ENCODE measurements around the gene RIIAD1. TPM values are rescaled to one million over a fixed set of nuclear protein-coding genes. Genes with fewer than 3 reads are reported as not detected.
A peak's percentile ranks its signal among the peaks of the same experiment; 100 is the strongest.
"Not testable (repeated sequence)": the region's sequence is repeated elsewhere in the genome, so short reads cannot be mapped to it uniquely, and the experiment has no call there.

The RIIAD1 gene
- not detected for total RNA-seq

- CTCF ChIA-PET = interaction anchor here (0.9 to 1.9 kb wide), 8 partner anchors 14 to 738 kb away, joined by 3 to 6 read pairs (median 3); partner anchors contain the start of gene POGZ
- Mint-ChIP-seq H3K4me1 (ENCODE audit: low read depth) (peaks cover 20% of the 10 kb centered on the region), H3K36me3 (ENCODE audit: low read depth) (no peaks in the 10 kb centered on the region), H3K4me3 (peak within 1 kb of the TSS; percentile 65), H3K9me3 (ENCODE audit: insufficient read depth) (no peaks in the 10 kb centered on the region), H3K27ac (no peak within 1 kb of the TSS), H3K27me3 (ENCODE audit: low read depth) (peaks cover 56% of the 10 kb centered on the region)
- DNase-seq (peak; percentile 50), ATAC-seq (peak; percentile 92)
- POLR2A ChIA-PET = interaction anchor here (1.2 kb wide), 1 partner anchor 8 kb away, joined by 3 read pairs; no protein-coding TSS in a partner anchor
These were observed at the start of gene RIIAD1 for GRCh38 chr1:151720974-151721787. RIIAD1 (plus strand) TSS chr1:151721522; CDS start chr1:151721537, 15 bp downstream.

GRCh38 chr1:151673407-151673806, 47.9 kb upstream of the RIIAD1 start:
- H3K9me3 Mint-ChIP-seq (ENCODE audit: insufficient read depth) = no peaks in the 10 kb centered on the region
- CTCF ChIA-PET = interaction anchor here (0.8 kb wide), 1 partner anchor 20 kb away, joined by 3 read pairs; no protein-coding TSS in a partner anchor
- DNase-seq = no peak
- no peak overlapping the region for H3K4me3 Mint-ChIP-seq
- POLR2A ChIA-PET = no interaction called here
- peaks cover 21% of the 10 kb centered on the region for H3K36me3 Mint-ChIP-seq (ENCODE audit: low read depth)
- H3K4me1 Mint-ChIP-seq (ENCODE audit: low read depth) = no peaks in the 10 kb centered on the region
- no peak for ATAC-seq
- H3K27ac Mint-ChIP-seq = no peak overlapping the region
- no peaks in the 10 kb centered on the region for H3K27me3 Mint-ChIP-seq (ENCODE audit: low read depth)

GRCh38 chr1:151680391-151680790, 40.9 kb upstream of the RIIAD1 start:
- Mint-ChIP-seq H3K27me3 (ENCODE audit: low read depth) (no peaks in the 10 kb centered on the region), H3K4me3 (no peak overlapping the region), H3K36me3 (ENCODE audit: low read depth) (peaks cover 6% of the 10 kb centered on the region), H3K9me3 (ENCODE audit: insufficient read depth) (no peaks in the 10 kb centered on the region), H3K27ac (no peak overlapping the region), H3K4me1 (ENCODE audit: low read depth) (peaks cover 3% of the 10 kb centered on the region)
- CTCF ChIA-PET = interaction anchor here (0.9 to 1.3 kb wide), 3 partner anchors 20 to 87 kb away, joined by 3 to 4 read pairs (median 3); no protein-coding TSS in a partner anchor
- ATAC-seq (no peak), DNase-seq (no peak)
- POLR2A ChIA-PET = no interaction called here

- Mint-ChIP-seq H3K27ac (no peak overlapping the region), H3K9me3 (ENCODE audit: insufficient read depth) (no peaks in the 10 kb centered on the region)
These were observed 40.5 kb upstream of the RIIAD1 start for GRCh38 chr1:151680826-151681225.

GRCh38 chr1:151681923-151682322, 39.4 kb upstream of the RIIAD1 start:
- ATAC-seq (no peak), DNase-seq (no peak)
- H3K27me3 Mint-ChIP-seq (ENCODE audit: low read depth) = no peaks in the 10 kb centered on the region
- H3K4me3 Mint-ChIP-seq = no peak overlapping the region
- H3K9me3 Mint-ChIP-seq (ENCODE audit: insufficient read depth) = no peaks in the 10 kb centered on the region
- H3K36me3 Mint-ChIP-seq (ENCODE audit: low read depth) = peaks cover 8% of the 10 kb centered on the region
- peaks cover 3% of the 10 kb centered on the region for H3K4me1 Mint-ChIP-seq (ENCODE audit: low read depth)
- ChIA-PET CTCF (interaction anchor here (1.3 kb wide), 1 partner anchor 27 kb away, joined by 3 read pairs; no protein-coding TSS in a partner anchor), POLR2A (no interaction called here)
- no peak overlapping the region for H3K27ac Mint-ChIP-seq

More at GRCh38 chr1:151680826-151681225, 40.5 kb upstream of the RIIAD1 start:
- no peaks in the 10 kb centered on the region for H3K27me3 Mint-ChIP-seq (ENCODE audit: low read depth)
- H3K4me3 Mint-ChIP-seq = no peak overlapping the region
- ChIA-PET POLR2A (no interaction called here), CTCF (interaction anchor here (0.9 to 1.3 kb wide), 3 partner anchors 21 to 87 kb away, joined by 3 to 4 read pairs (median 3); no protein-coding TSS in a partner anchor)
- H3K36me3 Mint-ChIP-seq (ENCODE audit: low read depth) = peaks cover 6% of the 10 kb centered on the region
- no peak for DNase-seq
- peaks cover 3% of the 10 kb centered on the region for H3K4me1 Mint-ChIP-seq (ENCODE audit: low read depth)
- ATAC-seq = no peak

GRCh38 chr1:151682901-151683300, 38.4 kb upstream of the RIIAD1 start:
- ATAC-seq; H3K36me3 Mint-ChIP-seq (ENCODE audit: low read depth); DNase-seq; H3K27ac Mint-ChIP-seq; H3K4me1 Mint-ChIP-seq (ENCODE audit: low read depth); H3K4me3 Mint-ChIP-seq; H3K9me3 Mint-ChIP-seq (ENCODE audit: insufficient read depth); H3K27me3 Mint-ChIP-seq (ENCODE audit: low read depth); POLR2A ChIA-PET: not testable (repeated sequence)
- CTCF ChIA-PET = interaction anchor here (1.1 kb wide), 1 partner anchor 154 kb away, joined by 3 read pairs; no protein-coding TSS in a partner anchor

- Mint-ChIP-seq H3K4me3 (no peak overlapping the region), H3K27ac (no peak overlapping the region), H3K9me3 (ENCODE audit: insufficient read depth) (no peaks in the 10 kb centered on the region), H3K36me3 (ENCODE audit: low read depth) (peaks cover 5% of the 10 kb centered on the region), H3K27me3 (ENCODE audit: low read depth) (no peaks in the 10 kb centered on the region), H3K4me1 (ENCODE audit: low read depth) (peaks cover 3% of the 10 kb centered on the region)
- DNase-seq (no peak), ATAC-seq (no peak)
- ChIA-PET POLR2A (interaction anchor here (0.8 kb wide), 1 partner anchor 31 kb away, joined by 3 read pairs; no protein-coding TSS in a partner anchor), CTCF (interaction anchor here (1.1 kb wide), 1 partner anchor 153 kb away, joined by 3 read pairs; no protein-coding TSS in a partner anchor)
These were observed 37.2 kb upstream of the RIIAD1 start for GRCh38 chr1:151684128-151684527.

GRCh38 chr1:151686561-151686960, 34.8 kb upstream of the RIIAD1 start:
- no peak for DNase-seq
- no peak for ATAC-seq
- no peak overlapping the region for H3K4me3 Mint-ChIP-seq
- H3K4me1 Mint-ChIP-seq (ENCODE audit: low read depth) = no peaks in the 10 kb centered on the region
- POLR2A ChIA-PET = no interaction called here
- no peaks in the 10 kb centered on the region for H3K27me3 Mint-ChIP-seq (ENCODE audit: low read depth)
- peaks cover 2% of the 10 kb centered on the region for H3K36me3 Mint-ChIP-seq (ENCODE audit: low read depth)
- no peak overlapping the region for H3K27ac Mint-ChIP-seq
- no peaks in the 10 kb centered on the region for H3K9me3 Mint-ChIP-seq (ENCODE audit: insufficient read depth)
- CTCF ChIA-PET = no interaction called here

- H3K27ac Mint-ChIP-seq = no peak overlapping the region
- no peaks in the 10 kb centered on the region for H3K27me3 Mint-ChIP-seq (ENCODE audit: low read depth)
- ChIA-PET POLR2A (no interaction called here), CTCF (interaction anchor here (0.8 kb wide), 1 partner anchor 96 kb away, joined by 3 read pairs; no protein-coding TSS in a partner anchor)
- H3K4me3 Mint-ChIP-seq = no peak overlapping the region
- peaks cover 2% of the 10 kb centered on the region for H3K4me1 Mint-ChIP-seq (ENCODE audit: low read depth)
- ATAC-seq (no peak), DNase-seq (no peak)
- peaks cover 12% of the 10 kb centered on the region for H3K36me3 Mint-ChIP-seq (ENCODE audit: low read depth)
- no peaks in the 10 kb centered on the region for H3K9me3 Mint-ChIP-seq (ENCODE audit: insufficient read depth)
These were observed 31.8 kb upstream of the RIIAD1 start for GRCh38 chr1:151689494-151689893.

GRCh38 chr1:151692226-151692625, 29.1 kb upstream of the RIIAD1 start:
- Mint-ChIP-seq H3K4me3 (no peak overlapping the region), H3K27ac (no peak overlapping the region), H3K27me3 (ENCODE audit: low read depth) (no peaks in the 10 kb centered on the region), H3K4me1 (ENCODE audit: low read depth) (peaks cover 2% of the 10 kb centered on the region), H3K9me3 (ENCODE audit: insufficient read depth) (no peaks in the 10 kb centered on the region), H3K36me3 (ENCODE audit: low read depth) (peaks cover 9% of the 10 kb centered on the region)
- CTCF ChIA-PET = interaction anchor here (1.3 kb wide), 1 partner anchor 26 kb away, joined by 4 read pairs; no protein-coding TSS in a partner anchor
- POLR2A ChIA-PET = no interaction called here
- DNase-seq = no peak
- peak; percentile 27 for ATAC-seq

GRCh38 chr1:151693057-151693651, 28.2 kb upstream of the RIIAD1 start:
- peaks cover 2% of the 10 kb centered on the region for H3K4me1 Mint-ChIP-seq (ENCODE audit: low read depth)
- no peak for ATAC-seq
- no peak for DNase-seq
- H3K36me3 Mint-ChIP-seq (ENCODE audit: low read depth) = peaks cover 9% of the 10 kb centered on the region
- POLR2A ChIA-PET = interaction anchor here (0.5 kb wide), 1 partner anchor 98 kb away, joined by 3 read pairs; no protein-coding TSS in a partner anchor
- CTCF ChIA-PET = interaction anchor here (0.7 to 1.3 kb wide), 8 partner anchors 20 to 249 kb away, joined by 3 to 7 read pairs (median 4); partner anchors contain the start of gene THEM5
- H3K4me3 Mint-ChIP-seq = no peak overlapping the region
- H3K27me3 Mint-ChIP-seq (ENCODE audit: low read depth) = no peaks in the 10 kb centered on the region
- H3K27ac Mint-ChIP-seq = peak overlapping the region; percentile 12
- H3K9me3 Mint-ChIP-seq (ENCODE audit: insufficient read depth) = no peaks in the 10 kb centered on the region

- POLR2A ChIA-PET = no interaction called here
- no peak for ATAC-seq
- no peaks in the 10 kb centered on the region for H3K9me3 Mint-ChIP-seq (ENCODE audit: insufficient read depth)
- DNase-seq = no peak
- H3K27ac Mint-ChIP-seq = no peak overlapping the region
- CTCF ChIA-PET = no interaction called here
- H3K36me3 Mint-ChIP-seq (ENCODE audit: low read depth) = peaks cover 3% of the 10 kb centered on the region
- H3K4me3 Mint-ChIP-seq = no peak overlapping the region
- H3K4me1 Mint-ChIP-seq (ENCODE audit: low read depth) = peaks cover 5% of the 10 kb centered on the region
- no peaks in the 10 kb centered on the region for H3K27me3 Mint-ChIP-seq (ENCODE audit: low read depth)
These were observed 19.8 kb upstream of the RIIAD1 start for GRCh38 chr1:151701515-151701914.
